ENCODE data around the gene MAU2. TPM values are rescaled to one million over a fixed set of nuclear protein-coding genes. Genes with fewer than 3 reads are reported as not detected.

Gene MAU2
- total RNA-seq, 1 donor from 2014 or later = 75.7 TPM

GRCh38 chr19:19382118-19382517 lies 61.5 kb downstream of the MAU2 start:
- Mint-ChIP-seq H3K9me3 (ENCODE audit: unreplicated experiment) (no peaks in the 10 kb centered on the region), H3K4me1 (ENCODE audit: unreplicated experiment) (peaks cover 21% of the 10 kb centered on the region), H3K4me3 (ENCODE audit: unreplicated experiment) (no peak overlapping the region), H3K27me3 (ENCODE audit: unreplicated experiment) (no peaks in the 10 kb centered on the region), H3K36me3 (ENCODE audit: unreplicated experiment) (no peaks in the 10 kb centered on the region), H3K27ac (ENCODE audit: unreplicated experiment) (no peak overlapping the region)
- TF ChIP-seq CTCF (IDR thresholded peaks at IDR 0.05) = no peak
- no peak for DNase-seq (ENCODE audit: extremely low spot score, unreplicated experiment)

DNA sequence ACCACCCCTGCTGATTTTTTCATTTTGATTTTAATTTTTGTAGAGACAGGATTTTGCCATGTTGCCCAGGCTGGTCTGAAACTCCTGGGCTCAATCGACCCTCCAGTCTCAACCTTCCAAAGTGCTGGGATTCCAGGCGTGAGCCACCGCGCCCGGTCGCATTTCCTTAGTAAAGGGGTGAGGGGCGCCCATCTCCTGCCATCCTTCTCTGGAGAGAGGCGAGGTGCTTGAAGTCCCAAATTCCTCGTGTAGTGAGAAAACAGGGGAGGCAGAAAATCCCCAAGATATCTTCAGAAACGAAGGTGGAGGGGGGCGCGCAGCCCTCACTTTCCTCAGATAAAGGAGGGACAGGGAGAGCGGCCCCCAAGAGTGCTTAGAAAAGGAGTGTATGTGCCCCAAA lies 63.9 kb downstream of the MAU2 start:
- no peaks in the 10 kb centered on the region for H3K36me3 Mint-ChIP-seq (ENCODE audit: unreplicated experiment)
- no peak for TF ChIP-seq CTCF (IDR thresholded peaks at IDR 0.05)
- H3K9me3 Mint-ChIP-seq (ENCODE audit: unreplicated experiment) = no peaks in the 10 kb centered on the region
- H3K27me3 Mint-ChIP-seq (ENCODE audit: unreplicated experiment) = no peaks in the 10 kb centered on the region
- peaks cover 32% of the 10 kb centered on the region for H3K4me1 Mint-ChIP-seq (ENCODE audit: unreplicated experiment)
- peak overlapping the region; percentile 50 for H3K27ac Mint-ChIP-seq (ENCODE audit: unreplicated experiment)
- DNase-seq (ENCODE audit: extremely low spot score, unreplicated experiment) = no peak
- peak overlapping the region; percentile 68 for H3K4me3 Mint-ChIP-seq (ENCODE audit: unreplicated experiment)

GRCh38 chr19:19385131-19385895 lies 64.7 kb downstream of the MAU2 start:
- peak; percentile 100 for DNase-seq (ENCODE audit: extremely low spot score, unreplicated experiment)
- no peaks in the 10 kb centered on the region for H3K9me3 Mint-ChIP-seq (ENCODE audit: unreplicated experiment)
- H3K36me3 Mint-ChIP-seq (ENCODE audit: unreplicated experiment) = no peaks in the 10 kb centered on the region
- H3K27me3 Mint-ChIP-seq (ENCODE audit: unreplicated experiment) = no peaks in the 10 kb centered on the region
- peaks cover 32% of the 10 kb centered on the region for H3K4me1 Mint-ChIP-seq (ENCODE audit: unreplicated experiment)
- peak overlapping the region; percentile 68 for H3K4me3 Mint-ChIP-seq (ENCODE audit: unreplicated experiment)
- TF ChIP-seq CTCF (IDR thresholded peaks at IDR 0.05) = no peak
- peak overlapping the region; percentile 52 for H3K27ac Mint-ChIP-seq (ENCODE audit: unreplicated experiment)

- H3K4me3 Mint-ChIP-seq (ENCODE audit: unreplicated experiment) = peak overlapping the region; percentile 79
- TF ChIP-seq CTCF (IDR thresholded peaks at IDR 0.05) = no peak
- peak; percentile 87 for DNase-seq (ENCODE audit: extremely low spot score, unreplicated experiment)
- no peaks in the 10 kb centered on the region for H3K9me3 Mint-ChIP-seq (ENCODE audit: unreplicated experiment)
- H3K36me3 Mint-ChIP-seq (ENCODE audit: unreplicated experiment) = no peaks in the 10 kb centered on the region
- H3K27ac Mint-ChIP-seq (ENCODE audit: unreplicated experiment) = peak overlapping the region; percentile 66
- H3K27me3 Mint-ChIP-seq (ENCODE audit: unreplicated experiment) = no peaks in the 10 kb centered on the region
- peaks cover 32% of the 10 kb centered on the region for H3K4me1 Mint-ChIP-seq (ENCODE audit: unreplicated experiment)
Observed at GRCh38 chr19:19385896-19386869, 65.6 kb downstream of the MAU2 start.

GRCh38 chr19:19387108-19387507 lies 66.5 kb downstream of the MAU2 start:
- Mint-ChIP-seq H3K27me3 (ENCODE audit: unreplicated experiment) (no peaks in the 10 kb centered on the region), H3K9me3 (ENCODE audit: unreplicated experiment) (no peaks in the 10 kb centered on the region), H3K36me3 (ENCODE audit: unreplicated experiment) (no peaks in the 10 kb centered on the region), H3K4me3 (ENCODE audit: unreplicated experiment) (peak overlapping the region; percentile 79), H3K27ac (ENCODE audit: unreplicated experiment) (peak overlapping the region; percentile 38), H3K4me1 (ENCODE audit: unreplicated experiment) (peaks cover 38% of the 10 kb centered on the region)
- TF ChIP-seq CTCF (IDR thresholded peaks at IDR 0.05) = no peak
- DNase-seq (ENCODE audit: extremely low spot score, unreplicated experiment) = no peak

Measured in osteocyte (in vitro differentiated cells).